GM21447 (cell line): ENCODE results near the gene OSBPL8.

Experiments used
- ATAC-seq: cut with Tn5 transposase; IDR thresholded peaks from one replicate; pipeline ENCODE4 v1.9.1; 2021; ENCODE audit not compliant: unreplicated experiment

OSBPL8 gene

DNA sequence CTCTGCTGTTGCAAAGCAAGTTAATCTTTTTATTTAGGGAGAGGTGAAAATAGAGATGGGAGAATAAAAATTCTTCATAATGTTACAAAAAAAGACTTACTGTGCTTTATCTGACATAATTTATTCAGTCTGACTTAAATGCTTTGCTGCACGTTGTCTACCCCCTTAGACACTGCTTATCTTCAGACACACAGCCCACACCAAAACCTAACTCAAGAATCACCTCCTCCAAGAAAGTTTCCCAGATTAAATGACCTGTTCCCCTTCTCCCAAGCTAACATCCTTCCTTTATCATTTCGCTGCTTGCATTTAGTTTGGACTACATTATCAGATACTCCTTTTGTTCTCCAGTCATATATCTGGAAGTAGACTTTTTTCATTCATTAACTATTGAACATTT lies 3.8 kb downstream of the OSBPL8 start:
- no peak for ATAC-seq

DNA sequence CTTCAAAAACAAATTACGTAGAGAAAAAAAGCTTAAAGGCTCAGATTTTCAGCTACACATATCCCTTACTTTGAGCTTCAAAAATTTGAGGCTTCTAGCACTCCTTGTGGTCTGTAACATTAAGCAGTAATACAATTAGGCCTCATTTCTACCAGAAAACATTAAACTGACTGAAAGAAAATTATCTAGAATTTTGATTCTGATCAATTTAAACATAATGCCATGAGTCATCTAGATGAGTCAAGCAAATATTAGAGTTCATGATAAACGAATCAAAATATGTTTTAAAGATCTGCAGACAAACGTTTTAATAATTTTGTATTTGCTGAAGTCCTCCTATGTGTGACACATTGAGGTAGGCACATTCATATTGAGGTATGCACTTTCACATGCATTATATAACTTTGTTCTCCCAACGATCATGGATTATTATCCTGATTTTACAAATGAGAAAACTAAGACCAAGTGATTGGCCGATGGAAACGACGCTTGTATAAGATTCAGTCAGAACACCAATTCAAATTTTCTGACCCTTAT lies 4.3 kb downstream of the OSBPL8 start:
- ATAC-seq = no peak

DNA sequence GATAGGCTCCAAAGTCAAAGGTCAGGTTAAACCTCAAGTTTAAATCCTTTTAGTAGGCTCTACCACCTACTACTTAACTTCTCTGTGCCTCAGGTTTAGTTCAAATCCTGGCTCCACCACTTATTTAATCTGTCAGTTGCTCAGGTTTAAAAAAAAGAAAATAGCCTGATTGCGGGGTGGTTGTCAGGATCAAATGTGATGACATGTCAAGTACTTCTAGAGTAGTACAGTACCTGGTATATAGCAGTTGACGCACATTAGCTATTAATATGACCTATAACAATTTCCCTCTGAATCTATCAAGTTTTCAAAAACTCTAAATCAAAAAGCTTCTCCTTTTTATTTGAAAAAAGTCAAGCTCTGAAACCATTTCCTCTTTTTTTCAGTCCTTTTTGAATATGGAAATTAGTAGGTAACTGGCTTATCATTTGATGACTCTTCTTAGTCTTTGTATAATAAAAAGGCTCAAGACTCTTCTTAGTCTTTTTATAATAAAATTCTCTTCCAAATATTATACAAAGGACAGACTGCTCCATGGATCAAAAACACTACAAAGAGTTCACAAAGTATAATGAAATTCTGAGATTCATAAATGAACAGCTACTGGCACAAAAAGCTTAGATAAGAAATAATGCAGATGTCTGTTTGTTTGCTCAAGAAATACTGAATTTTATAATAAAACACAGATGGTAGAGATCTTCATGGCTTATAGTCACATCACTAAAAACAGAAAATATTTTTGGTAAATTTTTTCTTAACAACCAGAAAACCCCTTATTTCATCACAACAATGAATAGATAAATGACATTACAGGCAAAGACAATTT lies 5.0 kb downstream of the OSBPL8 start:
- ATAC-seq = no peak

DNA sequence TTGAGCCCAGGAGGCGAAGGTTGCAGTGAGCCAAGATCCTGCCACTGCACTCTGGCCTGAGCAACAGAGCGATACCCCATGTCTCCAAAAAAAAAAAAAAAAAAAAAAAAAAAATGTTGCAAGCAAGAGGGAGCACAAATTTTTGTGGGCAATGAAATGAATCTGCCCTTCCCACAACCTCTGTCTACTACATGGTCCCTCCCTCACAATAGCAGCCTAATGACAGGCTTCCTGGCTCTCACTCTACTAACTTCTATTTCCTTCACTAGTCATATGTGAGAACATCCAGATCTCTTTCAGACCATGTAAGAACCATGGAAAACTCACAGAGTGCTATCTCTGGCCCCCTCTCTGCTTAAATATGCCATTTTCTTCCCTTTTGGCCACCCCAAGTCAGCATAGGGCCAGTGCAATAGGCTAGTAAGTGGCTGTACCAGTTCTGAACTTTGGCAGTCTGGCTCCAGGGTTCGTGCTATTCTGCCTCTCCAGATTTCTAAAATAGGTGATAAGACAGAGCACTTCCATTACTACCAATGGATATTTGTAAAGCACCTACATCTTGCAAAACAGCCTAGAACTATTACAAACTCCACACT lies 7.1 kb downstream of the OSBPL8 start:
- ATAC-seq = no peak

DNA sequence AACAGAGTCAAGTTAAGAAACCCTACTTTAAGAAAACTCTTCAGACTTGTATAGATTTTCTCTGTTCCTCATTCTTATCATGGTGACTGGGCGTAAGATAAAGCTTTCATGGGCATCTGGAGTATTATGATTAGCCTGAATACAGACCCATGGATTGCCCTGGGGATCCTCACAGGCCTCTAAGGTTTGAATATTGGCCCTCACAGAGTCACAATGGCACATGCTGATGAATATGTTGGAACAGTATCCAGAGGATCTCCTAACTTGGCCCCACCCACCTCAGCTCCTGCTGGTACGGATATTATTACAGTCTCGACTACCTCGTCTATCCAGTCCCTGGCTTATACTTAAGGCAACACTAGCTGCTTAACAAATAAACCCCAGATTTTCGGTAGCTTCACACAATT lies 8.1 kb downstream of the OSBPL8 start:
- ATAC-seq = no peak

DNA sequence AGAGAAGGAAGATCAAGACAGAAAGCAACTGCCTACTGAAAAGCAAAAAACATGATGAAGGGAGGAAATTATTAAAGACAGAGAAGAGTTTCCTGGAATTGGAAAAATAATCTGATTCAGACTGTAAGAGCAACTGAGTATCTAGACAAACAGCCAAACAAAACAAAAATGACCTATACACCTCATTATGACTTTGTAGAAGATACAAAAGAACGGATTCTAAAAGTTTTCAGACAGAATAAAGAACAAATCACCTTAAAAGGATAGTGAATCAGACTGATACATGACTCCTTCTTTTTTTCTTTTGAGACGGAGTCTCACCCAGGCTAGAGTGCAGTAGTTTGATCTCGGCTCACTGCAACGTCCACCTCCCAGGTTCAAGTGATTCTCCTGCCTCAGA lies 10.4 kb downstream of the OSBPL8 start:
- no peak for ATAC-seq

DNA sequence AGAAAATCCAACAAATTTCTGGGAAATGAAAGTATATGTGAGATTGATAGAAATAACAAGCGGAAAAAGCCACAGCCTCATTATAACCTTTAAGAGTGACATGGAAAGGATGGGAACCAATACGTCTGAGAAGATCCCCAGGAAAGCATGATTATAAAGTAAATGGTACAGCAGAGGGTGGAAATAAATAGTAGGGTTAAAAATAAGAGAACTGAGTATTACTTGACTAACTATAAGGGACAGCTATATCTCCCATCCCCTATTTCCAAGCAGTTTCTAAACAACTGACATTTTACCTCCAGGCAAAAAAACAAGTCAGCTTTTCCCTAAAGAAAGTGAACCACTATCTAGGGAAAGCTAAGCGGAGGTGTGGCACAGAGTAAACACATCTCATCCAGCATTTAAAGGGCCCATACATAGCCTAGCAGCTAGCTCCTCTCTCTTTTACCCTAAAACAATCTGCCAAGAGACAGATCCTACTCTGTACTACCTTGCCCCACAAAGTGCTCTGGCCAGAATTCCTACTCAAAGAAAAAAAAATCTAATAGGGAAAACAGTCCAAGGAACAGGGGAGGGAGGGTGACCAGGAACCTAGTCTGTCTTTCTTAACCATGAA lies 11.2 kb downstream of the OSBPL8 start:
- ATAC-seq = no peak

DNA sequence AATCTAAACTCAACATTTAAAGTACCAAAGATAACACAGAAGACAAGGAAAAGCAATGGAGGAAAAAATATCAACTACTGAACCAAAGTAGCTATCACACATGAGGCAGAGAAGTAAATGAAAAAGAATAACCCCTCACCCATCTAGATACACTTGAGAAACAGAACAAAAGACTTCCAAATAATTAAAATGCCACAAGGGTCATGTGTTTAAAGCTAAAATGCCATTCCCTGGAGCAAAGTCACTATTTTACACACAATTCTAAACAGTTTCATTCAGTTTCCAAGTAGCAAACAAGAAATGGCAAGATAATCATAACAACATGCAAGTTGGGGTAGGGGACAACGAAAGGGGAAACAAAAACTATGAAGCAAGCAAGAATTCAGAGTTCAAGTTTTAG lies 12.0 kb downstream of the OSBPL8 start:
- ATAC-seq = no peak

DNA sequence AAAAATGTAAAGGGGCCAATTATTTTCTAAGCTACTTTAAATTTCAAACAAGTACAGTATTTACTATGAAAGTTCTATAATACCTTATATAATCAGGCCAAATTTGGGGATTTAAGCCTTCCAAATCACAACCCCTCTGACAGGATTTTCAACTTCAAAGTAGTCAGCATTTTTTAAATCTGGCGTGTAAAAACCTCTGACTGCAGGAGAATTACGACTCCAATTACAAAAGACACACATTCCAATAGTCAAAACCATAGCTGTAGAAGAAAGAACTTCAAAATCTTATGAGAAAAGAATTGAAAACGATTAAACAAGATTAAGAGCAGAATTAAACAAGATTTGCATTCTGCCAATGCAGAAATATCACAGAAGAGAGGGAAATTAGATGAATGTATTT lies 12.7 kb downstream of the OSBPL8 start:
- ATAC-seq = no peak

DNA sequence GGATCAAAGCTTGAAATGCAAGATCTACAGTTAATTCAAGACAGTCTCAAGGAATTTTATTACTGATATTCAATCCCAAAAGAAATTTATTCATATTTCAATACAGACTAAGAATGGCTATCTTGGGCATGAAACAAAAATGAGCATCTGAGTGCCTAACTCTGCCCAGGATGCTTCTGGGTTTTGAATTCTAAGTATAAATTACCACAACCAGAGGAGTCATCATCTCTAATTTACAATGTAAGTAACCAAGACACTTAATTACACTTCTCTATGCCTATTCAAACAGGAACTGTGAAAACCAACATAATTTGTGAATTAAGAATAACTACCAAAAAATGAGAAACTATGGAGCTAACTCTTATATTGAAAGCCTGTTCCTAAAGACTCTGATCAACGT lies 14.1 kb downstream of the OSBPL8 start:
- ATAC-seq = no peak

DNA sequence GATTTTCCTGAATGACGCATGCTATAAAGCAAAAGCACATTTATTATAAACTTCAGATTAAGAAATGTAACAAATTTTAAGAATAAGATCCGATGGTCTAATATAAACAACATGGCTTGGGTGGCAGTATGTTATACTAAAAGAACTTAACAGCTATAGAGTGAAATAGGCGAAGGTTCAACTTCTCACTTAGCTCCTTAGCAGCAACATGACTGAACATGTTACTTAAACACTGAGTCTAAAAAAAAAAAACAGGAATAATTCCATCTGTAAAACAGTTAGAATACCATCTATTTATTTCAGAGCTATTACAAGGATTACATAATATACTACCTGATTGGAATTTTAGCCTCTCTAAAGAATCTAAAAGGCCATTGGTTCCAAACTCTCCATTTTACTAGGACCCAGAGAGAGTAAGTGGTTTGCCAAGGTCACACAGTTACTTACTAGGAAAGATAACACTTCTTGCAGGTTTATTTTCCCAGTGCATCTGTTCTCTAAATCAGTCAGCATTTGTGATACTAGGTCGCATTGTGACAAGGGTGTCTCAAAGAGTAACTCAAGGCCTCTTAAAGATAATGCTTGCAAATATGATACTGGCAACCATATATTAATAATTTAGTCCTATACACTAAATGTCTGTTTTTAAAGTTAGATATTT lies 14.8 kb downstream of the OSBPL8 start:
- no peak for ATAC-seq

DNA sequence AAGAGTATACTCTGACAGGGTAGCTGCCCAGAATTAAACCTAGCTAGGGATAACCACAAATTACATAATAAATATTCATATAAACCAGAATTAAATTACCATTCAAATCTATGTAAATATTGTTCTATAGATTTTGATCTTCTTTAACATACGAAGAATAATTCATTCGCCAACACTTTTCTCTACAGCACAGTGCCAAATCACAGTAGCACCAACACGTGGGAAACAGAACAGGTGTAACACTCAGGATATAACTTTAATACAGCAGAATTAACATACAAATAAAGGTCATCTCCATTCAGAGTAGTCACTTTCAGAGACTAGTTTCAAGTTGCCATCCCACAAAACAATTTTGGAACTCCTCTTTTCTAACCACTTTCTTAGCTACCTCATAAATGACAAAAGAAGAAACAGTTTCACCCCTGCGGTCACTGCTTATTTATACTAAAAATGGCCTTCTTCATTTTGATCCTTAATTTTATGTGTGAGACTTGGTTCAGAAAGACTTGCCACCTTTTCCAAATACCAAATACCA lies 15.7 kb downstream of the OSBPL8 start:
- no peak for ATAC-seq

DNA sequence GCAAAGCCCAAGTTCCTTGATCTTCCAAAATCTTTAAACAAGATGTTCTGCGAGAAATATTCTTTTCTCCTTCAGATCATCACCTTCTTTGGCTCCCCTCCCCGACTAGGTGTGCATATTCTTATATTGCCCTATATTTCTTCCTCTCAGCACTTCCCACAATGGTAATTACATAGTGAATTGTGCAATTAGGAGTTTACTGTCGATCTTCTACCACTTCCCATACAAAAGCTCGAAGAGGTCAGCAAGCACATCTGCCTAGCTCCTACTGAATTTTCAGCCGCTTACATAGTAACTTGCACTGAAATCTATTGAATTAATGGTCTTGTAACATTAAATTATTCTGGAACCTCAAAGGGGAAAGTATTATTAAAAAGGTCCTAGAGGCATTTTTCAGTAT lies 16.7 kb downstream of the OSBPL8 start:
- no peak for ATAC-seq

DNA sequence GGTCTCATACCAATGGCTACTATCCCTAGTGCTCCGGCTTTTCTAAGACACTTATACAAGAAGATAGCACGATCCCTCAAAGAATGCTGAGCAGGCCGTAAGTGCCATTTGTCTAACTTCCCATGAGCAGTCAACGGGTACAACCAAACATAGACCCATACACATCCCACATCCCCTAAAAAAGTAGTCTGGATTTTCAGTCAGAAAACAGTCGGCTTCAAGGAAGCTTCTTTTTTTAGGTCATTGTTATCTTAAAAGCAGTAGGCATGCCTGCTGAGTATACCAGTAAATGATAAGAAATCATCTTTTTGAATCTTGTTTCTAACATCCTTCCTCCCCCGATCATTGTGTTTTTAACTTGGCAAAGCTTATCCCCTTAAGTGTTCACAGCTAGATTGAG lies 19.8 kb downstream of the OSBPL8 start:
- no peak for ATAC-seq

DNA sequence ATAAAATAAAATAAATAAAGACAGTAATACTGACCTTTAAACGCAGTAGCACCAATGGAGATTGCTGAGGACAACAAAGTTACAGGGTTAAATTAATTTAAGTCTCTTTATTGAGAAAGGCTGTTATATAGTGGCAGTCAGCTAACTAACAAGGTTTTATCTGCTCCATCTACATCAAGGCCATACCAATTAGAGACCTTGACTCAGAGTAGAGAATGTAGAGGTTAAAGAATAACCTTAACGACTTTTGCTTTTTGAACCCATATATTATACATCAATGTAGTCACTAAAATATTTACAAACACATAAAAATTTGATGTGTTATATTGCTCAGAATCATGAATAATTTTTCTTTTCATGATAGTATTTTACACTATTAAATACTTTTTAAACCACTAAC lies 21.6 kb downstream of the OSBPL8 start:
- no peak for ATAC-seq

DNA sequence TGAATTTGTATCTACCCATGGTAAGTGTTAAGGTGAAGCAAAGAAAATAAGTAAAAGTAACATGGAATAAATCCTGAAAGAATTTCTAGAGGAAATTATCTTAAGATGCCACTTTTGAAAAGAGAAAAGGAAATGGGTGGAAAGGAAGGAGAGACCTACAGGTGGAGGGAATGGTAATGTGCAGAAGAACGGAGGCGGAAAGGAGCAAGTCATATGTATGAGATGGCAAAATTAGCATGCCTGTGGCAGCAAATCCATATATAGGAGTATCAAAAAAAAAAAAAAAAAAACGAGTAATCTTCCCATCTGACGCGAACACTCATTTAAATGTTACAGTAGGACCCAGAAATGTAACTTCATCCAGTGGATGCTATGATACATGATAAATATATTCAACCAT lies 23.0 kb downstream of the OSBPL8 start:
- no peak for ATAC-seq

DNA sequence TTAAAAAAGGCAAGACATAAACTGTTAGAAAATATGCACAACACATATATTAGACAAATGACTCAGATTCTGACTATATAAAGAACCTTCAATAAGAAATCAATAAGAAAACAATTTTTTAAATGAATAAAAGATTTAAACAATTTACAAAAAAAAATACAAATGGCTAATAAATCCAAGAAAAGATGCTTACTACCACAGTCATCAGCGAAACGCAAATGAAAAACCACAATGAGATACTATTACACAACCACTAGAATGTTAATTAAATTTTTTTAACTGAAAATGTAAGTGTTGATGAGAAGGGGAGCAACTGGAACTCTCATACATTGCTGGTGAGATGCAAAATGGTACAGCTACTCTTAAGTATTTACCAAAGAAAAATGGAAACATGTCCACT lies 24.4 kb downstream of the OSBPL8 start:
- ATAC-seq = no peak

DNA sequence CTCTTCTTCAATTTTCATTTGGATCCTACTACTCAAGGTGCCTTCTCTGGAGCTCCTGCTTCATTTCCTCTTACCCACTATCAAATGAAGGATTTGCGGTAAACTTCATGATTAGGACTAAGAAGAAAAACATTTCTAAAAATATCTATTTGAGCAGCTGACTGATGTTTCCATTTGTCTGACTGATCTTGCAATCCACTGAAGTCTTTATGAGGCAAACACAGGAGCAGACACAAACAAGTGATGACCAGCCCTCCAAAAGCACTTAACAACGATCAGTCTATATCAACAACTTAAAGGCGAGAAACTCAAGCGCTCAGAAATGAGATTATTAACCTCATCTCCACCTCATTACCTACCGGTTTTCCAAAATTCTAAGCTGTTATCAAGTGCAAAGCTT lies 26.2 kb downstream of the OSBPL8 start:
- no peak for ATAC-seq

DNA sequence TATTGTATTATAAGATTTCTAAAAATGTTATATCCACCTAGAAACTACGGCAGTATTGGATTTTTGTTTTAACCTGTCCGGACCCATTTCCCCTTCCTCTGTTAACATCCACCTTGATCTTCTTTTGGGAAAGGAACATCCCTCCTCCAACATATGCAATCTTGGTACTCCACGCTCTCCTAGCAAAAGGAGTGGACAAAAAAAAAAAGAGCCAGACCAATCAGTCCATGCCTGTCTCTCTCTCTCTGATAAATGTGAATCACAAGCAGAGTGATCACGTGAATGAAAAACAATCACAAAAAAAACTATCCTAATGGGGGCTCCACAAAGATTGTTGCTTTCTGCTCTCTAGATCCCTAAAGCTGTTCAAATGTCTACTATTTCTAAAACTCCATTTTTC lies 27.1 kb downstream of the OSBPL8 start:
- ATAC-seq = no peak

DNA sequence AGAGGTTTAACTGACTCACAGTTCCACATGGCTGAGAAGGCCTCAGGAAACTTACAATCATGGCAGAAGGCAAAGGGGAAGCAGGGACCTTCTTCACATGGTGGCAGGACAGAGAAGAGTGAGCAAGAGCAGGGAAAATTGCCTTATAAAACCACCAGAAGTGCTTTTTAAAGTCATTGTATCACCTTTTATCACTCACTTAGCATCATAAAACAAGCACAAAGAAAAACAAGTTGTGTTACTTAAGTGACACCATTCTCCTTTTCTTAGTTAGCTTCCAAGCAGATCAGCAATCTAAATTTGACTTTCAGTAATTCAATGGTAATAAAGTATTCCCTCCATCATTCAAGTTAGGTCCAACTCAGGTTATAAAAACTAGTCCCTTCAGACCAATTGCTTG lies 28.5 kb downstream of the OSBPL8 start:
- no peak for ATAC-seq

DNA sequence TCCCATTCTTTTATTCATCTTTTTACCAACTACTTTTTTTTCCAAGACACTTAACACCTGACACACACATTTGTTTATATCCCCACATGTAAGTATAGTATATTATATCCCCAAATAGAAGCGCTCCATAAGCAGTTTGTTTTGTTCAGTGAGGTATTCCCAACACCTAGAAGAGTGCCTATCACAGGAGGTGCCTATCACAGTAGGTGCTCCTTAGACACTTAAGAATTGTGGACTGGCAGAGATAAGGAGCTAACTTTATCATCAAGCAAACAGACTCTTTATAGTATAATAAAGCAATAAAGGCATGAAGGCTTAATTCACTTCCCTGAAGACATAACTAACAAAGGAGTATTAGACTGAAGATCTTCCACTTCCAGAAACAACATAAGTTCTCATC lies 29.1 kb downstream of the OSBPL8 start:
- ATAC-seq = no peak
